GM21515 (cell line): ENCODE measurements around the gene LGALS3BP.
"Not testable (repeated sequence)": the region's sequence is repeated elsewhere in the genome, so short reads cannot be mapped to it uniquely, and the experiment has no call there.

Source experiments
- ATAC-seq: cut with Tn5 transposase; IDR thresholded peaks from one replicate; pipeline ENCODE4 v1.9.1; 2021; ENCODE audit not compliant: unreplicated experiment

The LGALS3BP gene

GRCh38 chr17:78965491-78965924 lies 14.2 kb downstream of the LGALS3BP start:
- no peak for ATAC-seq

GRCh38 chr17:78963378-78963777 lies 16.3 kb downstream of the LGALS3BP start:
- no peak for ATAC-seq

DNA sequence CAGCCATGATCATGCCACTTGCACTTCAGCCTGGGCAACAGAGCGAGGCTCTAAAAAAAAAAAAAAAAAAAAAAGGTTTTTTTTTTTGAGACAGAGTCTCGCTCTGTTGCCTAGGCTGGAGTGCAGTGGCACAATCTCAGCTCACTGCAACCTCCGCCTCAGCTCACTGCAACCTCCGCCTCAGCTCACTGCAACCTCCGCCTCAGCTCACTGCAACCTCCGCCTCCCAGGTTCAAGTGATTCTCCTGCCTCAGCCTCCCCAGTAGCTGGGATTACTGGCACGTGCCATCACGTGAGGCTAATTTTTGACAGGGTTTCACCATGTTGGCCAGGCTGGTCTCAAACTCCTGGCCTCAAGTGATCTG lies 16.8 kb downstream of the LGALS3BP start:
- ATAC-seq = not testable (repeated sequence)

DNA sequence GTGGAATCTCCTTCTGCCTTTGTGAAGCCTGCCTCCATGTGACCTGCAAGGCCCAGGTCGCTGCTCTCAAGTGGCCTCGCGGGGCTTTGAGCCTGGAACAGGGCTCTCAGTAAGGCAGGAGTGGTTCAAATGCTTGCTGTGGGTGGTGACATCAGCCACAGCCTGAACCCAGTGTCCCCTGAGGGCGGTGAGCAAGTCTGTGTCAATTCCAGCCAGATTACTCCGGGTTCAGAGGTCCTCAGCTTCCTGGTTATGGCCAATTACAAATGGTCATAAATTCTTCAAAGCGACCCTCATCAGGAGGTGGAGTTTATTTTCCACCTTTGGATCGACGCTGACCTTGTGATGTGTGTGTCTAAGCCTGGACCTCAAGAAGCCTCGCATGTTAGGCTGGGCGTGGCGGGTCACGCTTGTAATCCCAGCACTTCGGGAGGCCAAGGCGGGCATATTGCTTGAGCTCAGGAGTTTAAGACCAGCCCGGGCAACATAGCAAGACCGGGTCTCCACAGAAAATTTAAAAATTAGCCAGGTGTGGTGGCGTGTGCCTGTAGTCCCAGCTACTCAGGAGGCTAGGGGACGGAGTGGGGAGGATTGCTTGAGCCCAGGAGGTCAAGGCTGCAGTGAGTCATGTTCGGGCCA lies 17.3 kb downstream of the LGALS3BP start:
- ATAC-seq = no peak

DNA sequence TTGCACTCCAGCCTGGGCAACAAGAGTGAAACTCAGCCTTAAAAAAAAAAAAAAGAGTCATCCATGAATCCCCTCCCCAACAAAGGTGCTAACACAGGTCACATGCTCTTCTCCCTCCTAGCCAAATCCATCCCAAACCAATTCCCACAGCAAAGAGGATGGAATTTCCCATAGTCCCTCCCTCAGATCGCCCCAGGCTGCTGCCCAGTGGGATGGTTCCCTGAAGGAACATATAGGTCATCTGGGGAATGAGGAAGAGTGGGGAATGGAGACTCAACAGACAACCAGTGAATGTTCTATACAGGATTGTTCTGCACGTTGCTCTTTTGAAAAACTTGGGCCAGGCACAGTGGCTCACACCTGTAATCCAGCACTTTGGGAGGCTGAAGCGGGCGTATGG lies 18.2 kb downstream of the LGALS3BP start:
- ATAC-seq = no peak

DNA sequence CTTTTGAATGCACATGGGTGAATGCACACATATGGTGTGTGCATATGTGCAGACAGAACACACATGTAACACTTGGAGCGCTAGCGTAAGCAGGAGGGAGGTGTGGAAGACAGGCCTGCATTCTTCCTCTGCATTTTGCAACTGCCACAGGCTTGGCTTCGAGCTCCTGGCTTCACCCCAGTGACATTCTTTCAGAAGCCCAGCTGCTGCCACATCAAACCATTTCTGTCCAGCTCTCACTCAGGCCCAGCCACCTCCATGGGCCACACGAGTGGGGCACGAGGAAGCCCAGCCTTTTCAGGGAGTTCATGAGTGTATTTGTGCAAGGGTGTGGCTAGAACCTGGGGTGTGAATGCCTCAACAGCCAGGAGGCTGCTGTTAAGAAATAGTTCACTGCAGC lies 18.8 kb downstream of the LGALS3BP start:
- no peak for ATAC-seq

- ATAC-seq = no peak
These were observed 19.9 kb downstream of the LGALS3BP start for GRCh38 chr17:78959803-78960202.

GRCh38 chr17:78958641-78959127 lies 21.0 kb downstream of the LGALS3BP start:
- ATAC-seq = no peak

DNA sequence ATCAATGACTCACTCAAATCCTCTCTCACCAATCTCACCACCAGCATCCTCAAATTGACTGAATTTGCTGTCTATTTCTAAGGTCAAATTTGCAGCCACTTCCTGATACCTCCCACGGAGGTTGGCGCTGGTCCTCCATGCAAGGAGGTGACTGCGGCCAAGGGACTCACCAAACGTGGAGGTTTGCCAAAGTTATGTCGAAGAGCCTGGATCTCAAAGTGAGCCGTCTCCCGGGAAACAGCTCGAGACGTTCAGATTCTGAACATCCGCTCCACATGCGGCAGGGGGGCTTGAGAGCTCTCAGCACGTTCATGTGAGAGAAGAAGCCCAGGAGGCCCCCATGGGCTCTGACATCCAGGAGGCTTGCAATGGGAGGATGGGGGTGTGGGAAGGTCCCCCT lies 22.6 kb downstream of the LGALS3BP start:
- no peak for ATAC-seq

DNA sequence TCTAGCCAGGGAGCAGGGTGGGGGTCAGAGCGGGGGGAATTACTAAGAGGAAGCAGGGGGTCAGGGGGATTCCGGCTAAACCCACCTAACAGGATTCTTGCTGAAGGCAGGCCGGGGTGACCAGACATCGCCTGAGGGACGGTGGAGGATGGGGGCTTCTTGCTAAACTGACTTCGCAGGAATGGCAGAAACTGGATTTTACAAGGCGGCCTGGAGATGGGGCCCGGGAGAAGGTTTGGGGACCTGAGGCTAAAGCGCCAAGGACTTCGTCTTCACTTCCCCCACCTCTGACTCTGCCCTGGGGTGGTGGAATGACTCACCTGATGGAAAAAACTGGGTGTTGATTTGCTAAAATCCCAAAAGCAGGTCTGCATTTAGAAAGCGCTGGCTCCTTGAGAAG lies 23.5 kb downstream of the LGALS3BP start:
- ATAC-seq = no peak

DNA sequence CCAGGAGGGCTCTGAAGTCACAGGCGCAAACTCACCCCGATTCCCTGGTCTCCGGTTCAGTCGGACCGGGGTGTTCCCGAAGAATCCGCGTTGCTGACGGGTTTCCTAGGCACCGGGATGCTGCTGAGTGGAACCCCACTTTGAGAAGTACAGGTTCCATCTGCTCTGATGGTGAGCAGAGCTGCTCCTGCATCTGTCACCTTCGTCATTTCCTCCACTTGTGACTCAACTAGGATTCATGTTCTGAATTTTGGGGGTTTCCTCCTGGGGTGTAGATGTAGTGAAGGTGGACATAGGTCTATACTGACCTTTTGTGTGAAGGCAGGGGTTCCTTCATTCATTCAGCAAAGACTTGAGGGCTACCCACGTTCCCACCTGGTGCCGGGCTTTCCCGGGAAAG lies 25.0 kb downstream of the LGALS3BP start:
- no peak for ATAC-seq

GRCh38 chr17:78953356-78954350 lies 26.1 kb downstream of the LGALS3BP start:
- ATAC-seq = no peak

DNA sequence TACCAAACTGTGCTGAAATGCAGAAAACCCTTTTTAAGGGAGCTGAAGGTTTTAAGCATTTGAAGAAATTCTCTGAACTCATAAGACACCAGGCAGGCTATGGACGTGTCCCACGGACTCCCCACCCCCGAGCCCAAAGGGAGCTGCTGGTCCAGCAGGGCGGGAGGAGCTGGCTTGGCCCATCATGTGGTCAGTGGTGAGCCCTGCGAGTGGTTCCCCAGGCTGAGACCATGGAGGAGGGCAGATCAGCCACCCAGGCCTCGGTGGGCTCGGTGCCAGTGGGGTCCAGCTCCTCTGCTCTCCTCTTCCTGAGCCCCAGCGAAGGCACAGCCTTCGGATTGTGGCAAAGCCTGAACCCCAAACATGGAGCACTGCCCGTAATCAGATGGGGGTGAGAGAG lies 27.0 kb downstream of the LGALS3BP start:
- no peak for ATAC-seq

GRCh38 chr17:78951967-78952551 lies 27.7 kb downstream of the LGALS3BP start:
- no peak for ATAC-seq

DNA sequence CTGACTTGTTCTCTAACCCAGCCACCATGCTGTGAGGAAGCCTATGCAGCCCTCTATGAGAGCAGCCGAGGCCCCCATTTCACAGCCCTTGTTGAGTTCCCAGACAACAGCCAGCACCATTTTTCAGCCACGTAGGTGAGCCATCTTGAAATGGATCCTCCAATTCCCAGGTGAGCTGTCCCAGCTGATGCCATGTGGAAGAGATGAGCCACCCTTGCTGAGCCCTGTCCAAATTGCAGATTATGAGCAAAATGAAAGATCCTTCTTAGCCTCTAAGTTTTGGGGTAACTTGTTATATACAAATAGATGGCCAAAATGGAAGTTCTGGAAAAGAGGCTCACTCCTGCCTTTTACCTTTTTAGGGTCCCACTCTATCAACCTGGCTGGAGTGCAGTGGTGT lies 28.9 kb downstream of the LGALS3BP start:
- ATAC-seq = no peak

GRCh38 chr17:78947235-78948149 lies 32.2 kb downstream of the LGALS3BP start:
- ATAC-seq = no peak

- ATAC-seq = no peak
These were observed 33.1 kb downstream of the LGALS3BP start for GRCh38 chr17:78946631-78947030.

- no peak for ATAC-seq
These were observed 33.6 kb downstream of the LGALS3BP start for GRCh38 chr17:78946131-78946530.

DNA sequence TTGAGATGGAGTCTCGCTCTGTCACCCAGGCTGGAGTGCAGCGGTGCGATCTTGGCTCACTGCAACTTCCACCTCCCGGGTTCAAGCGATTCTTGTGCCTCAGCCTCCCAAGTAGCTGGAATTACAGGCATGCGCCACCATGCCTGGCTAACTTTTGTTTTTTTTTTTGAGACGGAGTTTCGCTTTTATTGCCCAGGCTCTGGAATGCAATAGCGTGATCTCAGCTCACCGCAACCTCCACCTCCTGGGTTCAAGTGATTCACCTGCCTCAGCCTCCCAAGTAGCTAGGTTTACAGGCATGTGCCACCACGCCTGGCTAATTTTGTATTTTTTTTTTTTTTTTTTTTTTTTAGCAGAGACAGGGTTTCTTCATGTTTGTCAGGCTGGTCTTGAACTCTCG lies 34.3 kb downstream of the LGALS3BP start:
- not testable (repeated sequence) for ATAC-seq

- no peak for ATAC-seq
These were observed 34.8 kb downstream of the LGALS3BP start for GRCh38 chr17:78944956-78945355.

GRCh38 chr17:78944026-78944425 lies 35.7 kb downstream of the LGALS3BP start:
- ATAC-seq = no peak
